ENCODE data around the gene CASP7. TPM values are rescaled to one million over a fixed set of nuclear protein-coding genes. Genes with fewer than 3 reads are reported as not detected.
A peak's percentile ranks its signal among the peaks of the same experiment; 100 is the strongest.

Gene CASP7
- total and polyA plus RNA-seq, 10 of the 15 experiments (the other 5 are each of a cell fraction or from before 2014, with no cell fraction given), result 23.7 to 34.4 (median 28.7) TPM

DNA sequence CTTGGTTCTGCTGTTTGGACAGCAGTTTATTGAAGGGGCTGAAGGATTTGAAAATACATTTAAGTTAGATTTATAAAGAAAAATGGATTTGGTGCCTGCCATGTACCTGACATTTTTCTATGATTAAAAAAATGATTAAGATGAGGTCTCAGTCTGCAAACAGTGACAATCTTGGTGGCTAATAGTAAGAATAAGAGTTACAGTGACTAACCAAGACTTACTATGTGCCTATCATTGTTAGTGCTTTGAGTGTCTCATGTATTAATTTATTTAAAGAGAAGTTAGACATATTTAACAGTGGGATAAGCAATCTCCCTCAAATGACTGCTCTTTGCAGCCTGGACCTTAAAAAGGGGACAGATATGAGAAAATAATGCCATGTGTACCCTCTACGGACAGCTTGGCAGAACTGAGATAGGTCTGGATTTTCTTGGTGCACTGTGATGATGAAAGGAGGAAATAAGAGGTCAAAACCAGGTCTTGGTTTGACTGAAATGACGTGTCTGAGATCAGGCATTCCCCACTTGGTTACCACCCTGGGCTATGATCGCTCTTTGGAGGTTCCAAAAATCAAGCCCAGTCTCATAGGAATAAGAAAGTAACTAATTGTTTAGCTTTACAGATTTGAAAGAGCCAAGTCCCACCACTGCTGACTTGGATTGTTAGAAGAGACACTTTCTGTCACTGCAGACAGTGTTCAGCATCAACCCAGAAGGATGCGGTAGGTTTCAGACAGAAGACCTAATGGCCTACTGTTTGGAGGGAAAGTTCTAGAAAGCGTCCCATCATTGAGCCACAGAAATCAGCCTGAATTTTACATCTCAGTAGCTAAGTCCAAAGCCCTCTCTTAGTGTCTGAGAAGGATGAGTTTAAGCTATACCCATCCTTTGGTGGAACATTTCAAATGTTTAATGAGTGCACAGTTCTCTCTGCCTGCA, 2.1 kb downstream of the CASP7 start (continued):
- TF ChIP-seq ZBTB11 (CRISPR knock-in tag; IDR thresholded peaks at IDR 0.05) (no peak), NRF1 (conservative IDR thresholded peaks at IDR 0.05; ENCODE audit: low read depth, low read length) (no peak), EZH2 (IDR thresholded peaks at IDR 0.05; ENCODE audit: borderline replicate concordance, control insufficient read depth, low read depth, low read length) (no peak), CBX3 (IDR thresholded peaks at IDR 0.05; ENCODE audit: borderline replicate concordance, low read depth) (no peak), ATF2 (IDR thresholded peaks at IDR 0.05; ENCODE audit: low read length) (peak; percentile 94), JUND (IDR thresholded peaks at IDR 0.05; ENCODE audit: low read depth, low read length) (peak; percentile 89), IKZF2 (IDR thresholded peaks at IDR 0.05) (peak; percentile 89 to 93), EED (IDR thresholded peaks at IDR 0.05; ENCODE audit: low read depth) (peak; percentile 86), SPI1 (IDR thresholded peaks at IDR 0.05; ENCODE audit: borderline replicate concordance, insufficient read depth, low read depth, low read length) (peak; percentile 12; the same call in 1 of the 2 replicates), EP300 (IDR thresholded peaks at IDR 0.05; ENCODE audit: borderline replicate concordance in 1 of 2, control insufficient read depth in 1 of 2, low read depth in 2 of 2, low read length in 2 of 2) (peak; percentile 82 to 89; a peak in 3 of 4 replicates), TBL1XR1 (IDR thresholded peaks at IDR 0.05; ENCODE audit: low read depth, low read length) (peak; percentile 97), BRCA1 (IDR thresholded peaks at IDR 0.05; ENCODE audit: low read depth, low read length) (no peak), ZNF622 (IDR thresholded peaks at IDR 0.05) (no peak), CHD1 (IDR thresholded peaks at IDR 0.05; ENCODE audit: low read depth, low read length) (no peak), NFYB (IDR thresholded peaks at IDR 0.05; ENCODE audit: insufficient read depth, low read depth, low read length) (no peak), HDAC2 (IDR thresholded peaks at IDR 0.05) (no peak), ZBTB33 (IDR thresholded peaks at IDR 0.05) (no peak), RBBP5 (conservative IDR thresholded peaks at IDR 0.05) (no peak), SRF (IDR thresholded peaks at IDR 0.05; ENCODE audit: low read depth in 2 of 2, low read length in 2 of 2) (no peak)
- TF ChIP-seq, protein P1, sequence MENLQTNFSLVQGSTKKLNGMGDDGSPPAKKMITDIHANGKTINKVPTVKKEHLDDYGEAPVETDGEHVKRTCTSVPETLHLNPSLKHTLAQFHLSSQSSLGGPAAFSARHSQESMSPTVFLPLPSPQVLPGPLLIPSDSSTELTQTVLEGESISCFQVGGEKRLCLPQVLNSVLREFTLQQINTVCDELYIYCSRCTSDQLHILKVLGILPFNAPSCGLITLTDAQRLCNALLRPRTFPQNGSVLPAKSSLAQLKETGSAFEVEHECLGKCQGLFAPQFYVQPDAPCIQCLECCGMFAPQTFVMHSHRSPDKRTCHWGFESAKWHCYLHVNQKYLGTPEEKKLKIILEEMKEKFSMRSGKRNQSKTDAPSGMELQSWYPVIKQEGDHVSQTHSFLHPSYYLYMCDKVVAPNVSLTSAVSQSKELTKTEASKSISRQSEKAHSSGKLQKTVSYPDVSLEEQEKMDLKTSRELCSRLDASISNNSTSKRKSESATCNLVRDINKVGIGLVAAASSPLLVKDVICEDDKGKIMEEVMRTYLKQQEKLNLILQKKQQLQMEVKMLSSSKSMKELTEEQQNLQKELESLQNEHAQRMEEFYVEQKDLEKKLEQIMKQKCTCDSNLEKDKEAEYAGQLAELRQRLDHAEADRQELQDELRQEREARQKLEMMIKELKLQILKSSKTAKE (IDR thresholded peaks at IDR 0.05; ENCODE audit: low read depth, poor library complexity, severe bottlenecking), result peak; percentile 93
